Putamen (tissue), 1 donor: ENCODE results near the gene HACE1.
A peak's percentile ranks its signal among the peaks of the same experiment; 100 is the strongest.

Source experiments
- DNase-seq: peaks from one replicate; pipeline ENCODE4 v3.0.0-alpha.2; 2016; ENCODE audit warnings: low spot score

Gene HACE1

DNA sequence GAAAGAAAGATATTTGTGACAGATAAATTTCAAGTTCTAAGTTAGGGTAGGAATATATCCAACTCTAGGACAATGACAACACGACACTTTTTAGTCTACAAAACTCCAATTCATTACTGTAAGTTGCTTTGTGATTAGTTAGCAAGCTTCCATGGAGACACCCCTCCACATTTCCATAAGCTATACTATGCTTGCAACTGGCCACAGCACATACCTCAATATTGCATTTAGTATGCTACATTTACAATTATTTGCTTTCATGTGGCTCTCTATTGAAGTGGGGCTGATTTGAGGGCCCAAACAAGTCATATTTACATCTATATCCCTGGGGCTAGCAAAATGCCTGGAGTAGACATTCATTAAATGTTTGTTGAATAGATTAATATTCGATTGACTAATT, 129.3 kb downstream of the HACE1 start:
- no peak for DNase-seq

DNA sequence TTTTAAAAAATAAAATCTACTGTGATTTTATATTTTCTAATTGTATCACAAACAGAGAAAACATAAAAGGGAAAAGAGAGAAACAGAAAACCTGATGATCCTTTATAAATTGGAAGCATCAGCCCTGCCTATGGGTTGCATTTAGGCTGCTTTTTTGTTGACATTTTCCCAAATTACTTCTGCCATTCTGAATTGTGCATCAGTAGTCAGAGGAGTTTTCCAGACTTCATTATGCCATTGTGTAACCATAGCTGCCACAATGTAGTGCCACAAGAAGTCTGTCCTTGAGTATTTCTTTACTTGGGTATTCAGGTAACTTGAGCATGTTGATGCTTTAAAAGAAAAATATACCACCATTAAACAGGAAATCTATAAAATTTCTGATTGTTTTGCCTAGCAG, 130.3 kb downstream of the HACE1 start:
- no peak for DNase-seq

GRCh38 chr6:104728448-104728847, 131.3 kb downstream of the HACE1 start:
- DNase-seq: no peak

DNA sequence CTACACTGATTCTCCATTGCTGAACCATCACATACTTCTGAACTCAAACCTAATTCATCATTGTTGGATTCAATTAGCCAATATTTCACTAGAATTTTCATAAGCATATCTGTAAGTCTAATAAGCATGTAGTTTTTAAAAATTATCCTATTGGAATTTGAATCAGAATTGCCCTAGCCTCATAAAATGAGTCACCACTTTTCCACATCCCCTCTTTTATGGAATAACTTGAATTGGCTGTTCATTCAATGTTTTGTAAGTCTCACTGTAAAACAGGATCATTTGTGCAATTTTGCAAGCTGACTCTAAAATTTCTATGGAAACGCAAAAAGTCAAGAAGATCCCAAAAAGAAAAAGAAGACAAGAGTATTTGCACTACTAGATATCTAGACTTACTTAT, 141.0 kb downstream of the HACE1 start:
- no peak for DNase-seq

- DNase-seq: no peak
Measured at GRCh38 chr6:104716858-104717257, 142.9 kb downstream of the HACE1 start.

- no peak for DNase-seq
Measured at GRCh38 chr6:104714796-104715195, 144.9 kb downstream of the HACE1 start.

DNA sequence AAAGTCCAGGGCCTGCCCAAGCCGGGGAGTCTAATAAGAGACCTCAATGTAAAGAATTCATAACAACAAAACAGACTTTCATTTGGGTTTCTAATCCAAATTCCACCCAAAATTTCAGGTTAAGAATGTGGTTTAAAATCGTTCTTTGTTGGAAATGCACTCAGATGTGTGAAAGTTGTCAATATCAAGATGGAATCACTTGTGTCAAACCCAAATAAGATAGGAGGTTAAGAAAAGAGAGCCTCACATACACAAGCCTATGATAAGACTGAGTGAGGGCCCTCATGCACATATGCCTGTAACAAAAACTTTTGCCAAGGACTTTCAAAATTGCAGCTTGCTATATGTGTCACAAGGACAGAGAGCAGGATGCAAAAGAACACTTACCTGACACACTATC, 145.7 kb downstream of the HACE1 start:
- no peak for DNase-seq

DNA sequence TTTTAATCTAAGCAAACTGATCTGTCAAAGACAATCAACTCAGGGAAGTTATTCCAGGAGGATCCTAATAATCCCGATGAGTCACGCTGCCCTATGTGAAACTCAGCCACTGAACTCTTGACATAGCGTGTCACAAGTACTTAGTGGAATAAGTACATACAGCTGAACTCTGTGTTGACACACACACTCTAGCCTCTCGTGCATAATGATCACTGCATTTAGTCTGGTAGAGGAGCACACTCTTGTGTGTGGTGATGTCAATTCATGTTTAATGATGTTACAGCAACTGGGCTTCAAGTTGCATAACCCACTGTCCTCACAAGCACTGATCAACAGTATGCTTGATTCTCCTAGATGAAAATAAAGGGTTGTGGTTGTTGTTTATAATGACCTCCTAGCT, 148.3 kb downstream of the HACE1 start:
- DNase-seq: peak; percentile 36

GRCh38 chr6:104710543-104711335, 149.0 kb downstream of the HACE1 start:
- no peak for DNase-seq

- no peak for DNase-seq
Measured at GRCh38 chr6:104705916-104706442, 153.7 kb downstream of the HACE1 start.

DNA sequence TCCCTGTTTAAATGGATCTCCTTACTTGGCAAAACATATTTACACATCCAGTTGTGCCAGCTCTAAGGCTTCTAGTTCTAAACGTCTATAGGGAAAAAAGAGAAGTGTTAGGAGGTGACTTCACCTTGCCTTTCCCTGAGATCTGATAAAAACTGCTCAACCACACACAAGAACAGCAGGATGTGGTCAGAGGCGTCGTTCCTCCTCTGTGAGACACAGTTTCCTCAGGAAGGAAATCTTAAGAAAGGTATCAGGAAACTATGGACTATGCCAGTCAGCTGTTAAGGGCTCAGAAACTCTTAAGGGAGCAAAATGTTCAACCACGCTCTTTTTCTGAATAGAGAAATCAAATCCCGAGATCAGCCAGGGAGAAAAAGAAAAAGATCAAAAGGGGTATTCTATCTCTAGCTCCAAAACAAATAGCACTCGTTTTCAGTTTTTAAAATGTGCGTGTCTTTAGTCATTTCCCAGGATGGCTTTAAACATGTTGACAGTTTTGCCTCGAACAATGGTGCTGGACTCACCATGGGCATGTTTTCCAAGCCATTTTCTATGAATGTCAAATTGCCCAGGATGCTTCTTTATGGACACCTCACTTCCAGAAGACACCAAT, 154.5 kb downstream of the HACE1 start:
- DNase-seq: peak; percentile 34

DNA sequence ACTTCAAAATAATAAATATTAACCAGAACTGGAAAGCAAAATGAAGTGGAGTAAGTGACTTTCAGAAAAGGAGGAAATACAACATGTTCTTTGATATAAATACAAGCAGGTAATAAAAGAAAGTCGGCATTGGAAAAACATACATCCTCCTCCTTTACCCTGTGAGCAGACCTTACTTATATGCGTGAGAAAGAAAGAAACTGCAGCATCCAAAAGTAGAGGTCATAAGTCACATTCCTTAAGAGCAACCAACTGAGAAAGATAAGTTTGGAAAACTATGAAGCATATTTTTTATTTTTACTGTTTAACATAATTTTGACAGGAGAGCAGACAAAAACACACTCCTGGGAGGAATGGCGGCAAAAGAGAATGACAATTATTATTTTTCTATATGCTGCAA, 155.5 kb downstream of the HACE1 start:
- no peak for DNase-seq

GRCh38 chr6:104702126-104702841, 157.4 kb downstream of the HACE1 start:
- DNase-seq: no peak

DNA sequence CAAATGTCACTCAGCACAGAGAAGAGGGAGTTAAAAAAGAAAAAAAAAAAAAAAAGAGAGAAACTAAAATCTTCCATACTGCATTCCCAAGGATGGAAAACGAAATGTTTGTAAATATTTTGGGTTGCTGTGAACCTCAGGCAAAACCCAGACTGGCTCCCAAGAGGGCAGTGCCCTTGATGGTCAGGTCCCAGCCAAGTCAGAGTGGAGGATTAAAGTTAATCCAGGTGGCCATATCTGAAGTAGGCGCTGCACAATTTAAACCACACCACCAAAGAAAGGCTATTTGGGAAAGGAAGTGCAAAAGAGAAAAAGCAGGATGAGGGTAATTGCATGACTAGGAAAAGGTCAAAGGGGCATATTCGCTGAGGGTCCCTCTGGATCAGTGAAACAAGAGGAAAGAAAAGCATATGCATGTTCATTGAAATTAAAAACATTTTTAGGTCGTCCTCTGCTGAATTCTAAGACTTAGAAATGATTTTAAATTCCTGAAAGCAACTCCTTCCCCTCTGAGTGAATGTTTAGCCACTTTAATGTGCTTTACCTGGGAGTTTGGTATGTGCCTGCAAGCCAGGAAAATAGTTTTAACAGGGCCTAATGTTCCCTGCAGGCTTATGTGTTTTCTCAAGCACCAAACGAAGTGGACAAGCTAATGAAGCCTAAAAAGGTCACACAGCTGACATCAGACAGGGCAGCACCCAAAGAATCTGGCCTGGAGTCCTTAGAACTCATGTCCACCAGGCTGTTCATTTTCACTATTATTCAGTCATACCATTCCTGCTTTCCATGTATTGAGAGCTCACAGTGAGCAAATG, 159.1 kb downstream of the HACE1 start:
- no peak for DNase-seq

DNA sequence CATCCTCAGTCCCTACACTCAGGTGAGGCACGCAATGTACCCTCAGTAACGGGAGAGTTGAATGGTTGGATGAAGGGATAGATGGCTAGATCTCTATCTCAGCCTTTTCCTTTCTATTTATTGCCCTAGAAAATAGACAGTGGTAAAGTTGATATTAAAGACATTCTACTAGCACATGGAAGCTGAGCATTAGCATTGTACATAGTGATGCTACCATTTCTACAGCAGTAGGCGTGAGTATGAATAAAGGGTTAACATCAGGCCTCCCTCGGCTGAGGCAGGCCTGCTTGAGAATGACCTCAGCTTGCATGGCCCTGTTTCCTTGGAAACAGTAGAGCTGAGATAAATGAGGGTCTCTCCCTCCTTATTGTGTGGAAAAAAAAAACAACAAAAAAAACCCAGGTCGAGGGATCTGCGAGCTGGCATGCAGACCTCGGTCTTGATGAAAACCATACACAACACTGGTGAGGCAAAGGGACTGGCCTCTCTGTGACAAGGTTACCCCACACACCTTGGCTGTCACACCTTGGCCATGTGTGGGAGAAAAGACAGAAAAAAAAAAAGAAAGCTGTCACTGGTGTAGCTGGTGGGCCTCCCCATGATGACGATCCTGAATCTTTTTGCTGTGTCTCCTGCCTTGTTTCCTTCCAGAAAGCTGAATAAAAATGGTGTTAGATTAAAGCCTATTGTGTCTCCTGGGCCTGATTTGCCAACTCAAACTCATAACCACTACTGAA, 160.0 kb downstream of the HACE1 start:
- no peak for DNase-seq

GRCh38 chr6:104698979-104699378, 160.7 kb downstream of the HACE1 start:
- DNase-seq: no peak

GRCh38 chr6:104692008-104692407, 167.7 kb downstream of the HACE1 start:
- DNase-seq: no peak

GRCh38 chr6:104689551-104690205, 170.0 kb downstream of the HACE1 start:
- DNase-seq: no peak

- DNase-seq: no peak
Measured at GRCh38 chr6:104688283-104688969, 171.3 kb downstream of the HACE1 start.

GRCh38 chr6:104686550-104687175, 173.1 kb downstream of the HACE1 start:
- no peak for DNase-seq
